ENCODE results near the gene SUMO2. TPM values are rescaled to one million over a fixed set of nuclear protein-coding genes. Genes with fewer than 3 reads are reported as not detected.

SUMO2 gene
- total and polyA plus RNA-seq, 2 of the 8 experiments (the other 6 are each of a cell fraction or from before 2014, with no cell fraction given): 184 to 779 TPM

DNA sequence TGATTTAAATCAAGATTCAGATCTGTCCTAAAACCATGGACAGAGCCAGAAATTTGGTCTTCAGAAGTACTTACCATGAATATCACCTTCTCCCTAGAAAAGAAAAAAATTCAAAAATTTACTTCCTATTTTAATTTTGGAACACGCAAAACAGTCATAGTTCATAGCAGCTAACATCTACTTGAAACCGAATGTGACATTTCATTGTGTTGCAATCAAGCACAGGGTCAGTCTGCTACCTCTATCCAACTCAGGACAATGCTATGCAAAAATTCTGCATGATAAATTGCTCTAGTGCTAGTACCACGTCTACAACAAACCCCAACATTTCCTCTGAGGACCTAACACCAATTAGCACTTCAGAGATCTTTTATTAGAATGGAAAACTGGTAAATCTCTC is 36.2 kb downstream of the SUMO2 start (continued):
- TF ChIP-seq ASH2L (IDR thresholded peaks at IDR 0.05; ENCODE audit: low read length) (no peak), BACH1 (IDR thresholded peaks at IDR 0.05; ENCODE audit: low read length) (no peak), RNF2 (IDR thresholded peaks at IDR 0.05; ENCODE audit: borderline replicate concordance, low read depth, low read length, missing control alignments, poor library complexity, severe bottlenecking) (no peak), CREB1 (IDR thresholded peaks at IDR 0.05) (no peak), FOSL1 (IDR thresholded peaks at IDR 0.05; ENCODE audit: insufficient read depth, low read depth, low read length) (no peak), POLR2A (IDR thresholded peaks at IDR 0.05; ENCODE audit: control extremely low read depth in 1 of 2, low read depth in 2 of 2, low read length in 2 of 2) (no peak), CHD1 (IDR thresholded peaks at IDR 0.05; ENCODE audit: low read depth, low read length) (no peak), RXRA (IDR thresholded peaks at IDR 0.05; ENCODE audit: insufficient read depth, low read depth, low read length) (no peak)
- TF ChIP-seq, protein P1, sequence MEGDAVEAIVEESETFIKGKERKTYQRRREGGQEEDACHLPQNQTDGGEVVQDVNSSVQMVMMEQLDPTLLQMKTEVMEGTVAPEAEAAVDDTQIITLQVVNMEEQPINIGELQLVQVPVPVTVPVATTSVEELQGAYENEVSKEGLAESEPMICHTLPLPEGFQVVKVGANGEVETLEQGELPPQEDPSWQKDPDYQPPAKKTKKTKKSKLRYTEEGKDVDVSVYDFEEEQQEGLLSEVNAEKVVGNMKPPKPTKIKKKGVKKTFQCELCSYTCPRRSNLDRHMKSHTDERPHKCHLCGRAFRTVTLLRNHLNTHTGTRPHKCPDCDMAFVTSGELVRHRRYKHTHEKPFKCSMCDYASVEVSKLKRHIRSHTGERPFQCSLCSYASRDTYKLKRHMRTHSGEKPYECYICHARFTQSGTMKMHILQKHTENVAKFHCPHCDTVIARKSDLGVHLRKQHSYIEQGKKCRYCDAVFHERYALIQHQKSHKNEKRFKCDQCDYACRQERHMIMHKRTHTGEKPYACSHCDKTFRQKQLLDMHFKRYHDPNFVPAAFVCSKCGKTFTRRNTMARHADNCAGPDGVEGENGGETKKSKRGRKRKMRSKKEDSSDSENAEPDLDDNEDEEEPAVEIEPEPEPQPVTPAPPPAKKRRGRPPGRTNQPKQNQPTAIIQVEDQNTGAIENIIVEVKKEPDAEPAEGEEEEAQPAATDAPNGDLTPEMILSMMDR (IDR thresholded peaks at IDR 0.05; ENCODE audit: control extremely low read depth in 1 of 3, insufficient read depth in 1 of 3, low read depth in 1 of 3, low read length in 3 of 3): no peak

Data from H1 (cell line).